ENCODE results near the gene NBPF1.
"Not testable (repeated sequence)": the region's sequence is repeated elsewhere in the genome, so short reads cannot be mapped to it uniquely, and the experiment has no call there.

NBPF1 gene

GRCh38 chr1:16644193-16644481 is 30.8 kb upstream of the NBPF1 start:
- Histone ChIP-seq H3K4me2 (peak overlapping the region; percentile 100), H3K27me3 (ENCODE audit: insufficient read depth, low read depth) (no peaks in the 10 kb centered on the region), H3K9ac (peak overlapping the region; percentile 61), H3K4me1 (ENCODE audit: low read depth, poor library complexity, severe bottlenecking) (peaks cover 16% of the 10 kb centered on the region), H3K4me3 (IDR thresholded peaks at IDR 0.05; ENCODE audit: insufficient read depth, low read depth, low read length) (peak overlapping the region; percentile 98), H4K20me1 (ENCODE audit: insufficient read depth) (no peaks in the 10 kb centered on the region), H3K27ac (peak overlapping the region; percentile 45; the same call in 1 of the 2 replicates), H3K36me3 (ENCODE audit: insufficient read depth) (no peaks in the 10 kb centered on the region), H3K79me2 (ENCODE audit: insufficient read depth, low read depth) (peaks cover 28% of the 10 kb centered on the region; the same call in 1 of the 2 replicates), H2AFZ (ENCODE audit: low read depth) (peak overlapping the region; percentile 96)
- TF ChIP-seq CTCF (conservative IDR thresholded peaks at IDR 0.05; ENCODE audit: low read depth, low read length): no peak

- not testable (repeated sequence) for H3K36me3 ChIP-seq (ENCODE audit: insufficient read depth); H3K27me3 ChIP-seq (ENCODE audit: insufficient read depth, low read depth); H4K20me1 ChIP-seq (ENCODE audit: insufficient read depth)
- Histone ChIP-seq H3K27ac (peak overlapping the region; percentile 45; the same call in 1 of the 2 replicates), H3K4me2 (peak overlapping the region; percentile 100), H3K4me1 (ENCODE audit: low read depth, poor library complexity, severe bottlenecking) (peaks cover 16% of the 10 kb centered on the region), H3K4me3 (IDR thresholded peaks at IDR 0.05; ENCODE audit: insufficient read depth, low read depth, low read length) (peak overlapping the region; percentile 98), H3K79me2 (ENCODE audit: insufficient read depth, low read depth) (peaks cover 28% of the 10 kb centered on the region; the same call in 1 of the 2 replicates), H3K9ac (peak overlapping the region; percentile 61), H2AFZ (ENCODE audit: low read depth) (peak overlapping the region; percentile 96)
These were observed 30.3 kb upstream of the NBPF1 start for GRCh38 chr1:16643476-16644192.

- H3K27me3 ChIP-seq (ENCODE audit: insufficient read depth, low read depth); H3K36me3 ChIP-seq (ENCODE audit: insufficient read depth); H3K27ac ChIP-seq; H2AFZ ChIP-seq (ENCODE audit: low read depth); H3K9ac ChIP-seq; H4K20me1 ChIP-seq (ENCODE audit: insufficient read depth); H3K4me3 ChIP-seq (IDR thresholded peaks at IDR 0.05; ENCODE audit: insufficient read depth, low read depth, low read length): not testable (repeated sequence)
- Histone ChIP-seq H3K79me2 (ENCODE audit: insufficient read depth, low read depth) (peaks cover 28% of the 10 kb centered on the region; the same call in 1 of the 2 replicates), H3K4me2 (peak overlapping the region; percentile 100; the same call in 1 of the 2 replicates), H3K4me1 (ENCODE audit: low read depth, poor library complexity, severe bottlenecking) (peaks cover 16% of the 10 kb centered on the region)
These were observed 29.6 kb upstream of the NBPF1 start for GRCh38 chr1:16643001-16643411.

GRCh38 chr1:16642025-16642966 is 28.9 kb upstream of the NBPF1 start:
- H3K27me3 ChIP-seq (ENCODE audit: insufficient read depth, low read depth); H3K27ac ChIP-seq; H3K9ac ChIP-seq; H3K36me3 ChIP-seq (ENCODE audit: insufficient read depth); H2AFZ ChIP-seq (ENCODE audit: low read depth); H4K20me1 ChIP-seq (ENCODE audit: insufficient read depth); H3K4me3 ChIP-seq (IDR thresholded peaks at IDR 0.05; ENCODE audit: insufficient read depth, low read depth, low read length): not testable (repeated sequence)
- Histone ChIP-seq H3K4me1 (ENCODE audit: low read depth, poor library complexity, severe bottlenecking) (peaks cover 16% of the 10 kb centered on the region), H3K79me2 (ENCODE audit: insufficient read depth, low read depth) (peaks cover 28% of the 10 kb centered on the region; the same call in 1 of the 2 replicates), H3K4me2 (peak overlapping the region; percentile 100; the same call in 1 of the 2 replicates)

- H3K4me2 ChIP-seq; H3K27me3 ChIP-seq (ENCODE audit: insufficient read depth, low read depth); H3K27ac ChIP-seq; H3K9ac ChIP-seq; H3K4me3 ChIP-seq (IDR thresholded peaks at IDR 0.05; ENCODE audit: insufficient read depth, low read depth, low read length); H4K20me1 ChIP-seq (ENCODE audit: insufficient read depth); H2AFZ ChIP-seq (ENCODE audit: low read depth); H3K36me3 ChIP-seq (ENCODE audit: insufficient read depth): not testable (repeated sequence)
- H3K79me2 ChIP-seq (ENCODE audit: insufficient read depth, low read depth): peaks cover 28% of the 10 kb centered on the region; the same call in 1 of the 2 replicates
- H3K4me1 ChIP-seq (ENCODE audit: low read depth, poor library complexity, severe bottlenecking): peaks cover 16% of the 10 kb centered on the region
These were observed 28.0 kb upstream of the NBPF1 start for GRCh38 chr1:16641159-16641975.

GRCh38 chr1:16639091-16640031 is 26.0 kb upstream of the NBPF1 start:
- H3K27ac ChIP-seq; H3K4me1 ChIP-seq (ENCODE audit: low read depth, poor library complexity, severe bottlenecking); H4K20me1 ChIP-seq (ENCODE audit: insufficient read depth); H2AFZ ChIP-seq (ENCODE audit: low read depth); H3K4me3 ChIP-seq (IDR thresholded peaks at IDR 0.05; ENCODE audit: insufficient read depth, low read depth, low read length); H3K4me2 ChIP-seq; H3K27me3 ChIP-seq (ENCODE audit: insufficient read depth, low read depth); H3K36me3 ChIP-seq (ENCODE audit: insufficient read depth); H3K9ac ChIP-seq: not testable (repeated sequence)
- H3K79me2 ChIP-seq (ENCODE audit: insufficient read depth, low read depth): peaks cover 28% of the 10 kb centered on the region; the same call in 1 of the 2 replicates

- H3K4me3 ChIP-seq (IDR thresholded peaks at IDR 0.05; ENCODE audit: insufficient read depth, low read depth, low read length); H3K9ac ChIP-seq; H3K36me3 ChIP-seq (ENCODE audit: insufficient read depth); H3K4me2 ChIP-seq; H3K27me3 ChIP-seq (ENCODE audit: insufficient read depth, low read depth); H3K27ac ChIP-seq; H2AFZ ChIP-seq (ENCODE audit: low read depth); H4K20me1 ChIP-seq (ENCODE audit: insufficient read depth); H3K4me1 ChIP-seq (ENCODE audit: low read depth, poor library complexity, severe bottlenecking): not testable (repeated sequence)
- H3K79me2 ChIP-seq (ENCODE audit: insufficient read depth, low read depth): peaks cover 20% of the 10 kb centered on the region; the same call in 1 of the 2 replicates
These were observed 24.8 kb upstream of the NBPF1 start for GRCh38 chr1:16637941-16638778.
